ENCODE data around the gene MACROD1.

The MACROD1 gene

DNA sequence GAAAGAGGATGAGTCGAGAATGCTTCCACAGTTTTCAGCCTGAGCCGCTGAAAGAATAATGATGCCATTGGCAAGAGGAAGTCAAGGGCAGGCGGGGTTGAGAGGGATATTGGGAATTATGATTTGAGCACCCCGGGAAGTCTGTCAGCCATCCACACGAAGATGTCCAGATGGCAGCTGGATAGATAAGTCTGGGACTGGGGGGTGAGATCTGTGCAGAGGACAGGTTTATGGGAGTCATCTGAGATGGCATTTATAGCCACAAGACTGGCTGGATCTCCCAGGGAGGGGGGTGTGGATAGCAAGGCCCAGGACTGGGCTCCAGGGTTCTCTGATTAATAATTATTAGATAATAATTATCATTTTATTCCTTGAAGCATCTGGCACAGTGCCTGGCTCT is 15.0 kb upstream of the MACROD1 start:
- no peak for DNase-seq (ENCODE audit: extremely low read depth, insufficient read length)
- no peaks in the 10 kb centered on the region for H3K36me3 ChIP-seq (ENCODE audit: control insufficient read depth, insufficient read depth, low read length)
- no peaks in the 10 kb centered on the region for H3K27me3 ChIP-seq (replicated peaks; ENCODE audit: control insufficient read depth, insufficient read depth, low read length)
- TF ChIP-seq CTCF (IDR thresholded peaks at IDR 0.05; ENCODE audit: insufficient read depth, low read length, poor library complexity, severe bottlenecking): no peak
- no peak overlapping the region for H3K4me3 ChIP-seq (replicated peaks; ENCODE audit: low read depth, low read length)

- H3K4me3 ChIP-seq (replicated peaks; ENCODE audit: low read depth, low read length): no peak overlapping the region
- no peaks in the 10 kb centered on the region for H3K27me3 ChIP-seq (replicated peaks; ENCODE audit: control insufficient read depth, insufficient read depth, low read length)
- DNase-seq (ENCODE audit: extremely low read depth, insufficient read length): no peak
- no peaks in the 10 kb centered on the region for H3K36me3 ChIP-seq (ENCODE audit: control insufficient read depth, insufficient read depth, low read length)
- no peak for TF ChIP-seq CTCF (IDR thresholded peaks at IDR 0.05; ENCODE audit: insufficient read depth, low read length, poor library complexity, severe bottlenecking)
Measured at GRCh38 chr11:64178951-64179639, 13.2 kb upstream of the MACROD1 start.

DNA sequence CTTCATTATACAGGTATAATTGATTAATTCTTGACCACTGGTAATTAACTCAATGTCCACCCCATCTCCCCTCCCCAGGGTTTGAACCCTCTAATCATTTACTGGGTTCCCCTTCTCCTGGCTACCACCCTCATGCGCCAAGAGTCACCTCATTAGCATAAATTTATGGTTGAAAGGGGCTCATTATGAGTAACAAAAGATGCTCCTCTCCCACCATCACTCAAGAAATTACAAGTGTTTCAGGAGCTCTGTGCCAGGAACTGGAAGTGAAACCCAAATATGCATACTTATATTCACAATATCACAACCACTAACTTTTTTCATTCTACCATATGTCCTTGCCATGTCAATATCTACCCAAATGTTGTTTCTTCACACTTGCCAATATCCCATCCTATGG is 12.3 kb upstream of the MACROD1 start:
- Histone ChIP-seq H3K27me3 (replicated peaks; ENCODE audit: control insufficient read depth, insufficient read depth, low read length) (no peaks in the 10 kb centered on the region), H3K36me3 (ENCODE audit: control insufficient read depth, insufficient read depth, low read length) (no peaks in the 10 kb centered on the region), H3K4me3 (replicated peaks; ENCODE audit: low read depth, low read length) (no peak overlapping the region)
- no peak for TF ChIP-seq CTCF (IDR thresholded peaks at IDR 0.05; ENCODE audit: insufficient read depth, low read length, poor library complexity, severe bottlenecking)
- no peak for DNase-seq (ENCODE audit: extremely low read depth, insufficient read length)

- no peaks in the 10 kb centered on the region for H3K27me3 ChIP-seq (replicated peaks; ENCODE audit: control insufficient read depth, insufficient read depth, low read length)
- no peak overlapping the region for H3K4me3 ChIP-seq (replicated peaks; ENCODE audit: low read depth, low read length)
- DNase-seq (ENCODE audit: extremely low read depth, insufficient read length): no peak
- no peak for TF ChIP-seq CTCF (IDR thresholded peaks at IDR 0.05; ENCODE audit: insufficient read depth, low read length, poor library complexity, severe bottlenecking)
- no peaks in the 10 kb centered on the region for H3K36me3 ChIP-seq (ENCODE audit: control insufficient read depth, insufficient read depth, low read length)
Measured at GRCh38 chr11:64176751-64177150, 10.8 kb upstream of the MACROD1 start.

GRCh38 chr11:64173616-64174355 is 7.9 kb upstream of the MACROD1 start:
- no peak for DNase-seq (ENCODE audit: extremely low read depth, insufficient read length)
- Histone ChIP-seq H3K27me3 (replicated peaks; ENCODE audit: control insufficient read depth, insufficient read depth, low read length) (no peaks in the 10 kb centered on the region), H3K4me3 (replicated peaks; ENCODE audit: low read depth, low read length) (no peak overlapping the region), H3K36me3 (ENCODE audit: control insufficient read depth, insufficient read depth, low read length) (no peaks in the 10 kb centered on the region)
- no peak for TF ChIP-seq CTCF (IDR thresholded peaks at IDR 0.05; ENCODE audit: insufficient read depth, low read length, poor library complexity, severe bottlenecking)

Measured in GM06990 (cell line).